Measurements from ENCODE around the gene ZDHHC24.

Gene ZDHHC24

DNA sequence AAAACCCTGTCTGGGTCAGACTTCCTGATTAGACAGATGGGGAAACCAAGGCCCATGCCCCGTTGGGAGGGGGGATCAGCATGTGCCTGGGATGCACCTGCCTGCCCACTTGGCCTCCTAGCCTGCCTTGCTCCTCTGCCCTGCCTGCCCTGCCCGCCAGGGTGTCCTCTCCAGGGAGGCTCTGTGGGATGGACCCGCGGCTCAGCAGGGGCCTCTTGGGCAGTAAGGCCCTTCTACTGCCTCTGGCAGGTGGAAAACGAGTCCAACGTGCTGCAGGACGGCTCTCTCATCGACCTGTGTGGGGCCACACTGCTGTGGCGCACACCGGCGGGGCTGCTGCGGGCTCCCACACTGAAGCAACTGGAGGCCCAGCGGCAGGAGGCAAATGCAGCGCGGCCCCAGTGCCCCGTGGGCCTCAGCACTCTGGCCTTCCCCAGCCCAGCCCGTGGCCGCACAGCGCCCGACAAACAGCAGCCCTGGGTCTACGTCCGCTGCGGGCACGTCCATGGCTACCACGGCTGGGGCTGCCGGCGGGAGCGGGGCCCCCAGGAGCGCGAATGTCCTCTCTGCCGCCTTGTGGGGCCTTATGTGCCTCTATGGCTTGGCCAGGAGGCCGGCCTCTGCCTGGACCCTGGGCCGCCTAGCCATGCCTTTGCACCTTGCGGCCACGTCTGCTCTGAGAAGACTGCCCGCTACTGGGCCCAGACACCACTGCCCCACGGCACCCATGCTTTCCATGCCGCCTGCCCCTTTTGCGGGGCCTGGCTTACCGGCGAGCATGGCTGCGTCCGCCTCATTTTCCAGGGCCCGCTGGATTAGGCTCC, 70.3 kb downstream of the ZDHHC24 start:
- DNase-seq (ENCODE audit: low read depth, low spot score): no peak
- in situ Hi-C loops (cut with HindIII; ENCODE audit: low sequenced_read_pairs): no loop called here
- TF ChIP-seq CTCF (IDR thresholded peaks at IDR 0.05; ENCODE audit: low read depth, low read length): no peak
- H3K4me3 ChIP-seq (ENCODE audit: low read depth, low read length): no peak overlapping the region

- no peak for DNase-seq (ENCODE audit: low read depth, low spot score)
- no peak for TF ChIP-seq CTCF (IDR thresholded peaks at IDR 0.05; ENCODE audit: low read depth, low read length)
- H3K4me3 ChIP-seq (ENCODE audit: low read depth, low read length): no peak overlapping the region
- in situ Hi-C loops (cut with HindIII; ENCODE audit: low sequenced_read_pairs): no loop called here
Observed at GRCh38 chr11:66473608-66474515, 72.0 kb downstream of the ZDHHC24 start.

GRCh38 chr11:66473167-66473566, 72.7 kb downstream of the ZDHHC24 start:
- no peak for DNase-seq (ENCODE audit: low read depth, low spot score)
- no peak for TF ChIP-seq CTCF (IDR thresholded peaks at IDR 0.05; ENCODE audit: low read depth, low read length)
- no peak overlapping the region for H3K4me3 ChIP-seq (ENCODE audit: low read depth, low read length)
- in situ Hi-C loops (cut with HindIII; ENCODE audit: low sequenced_read_pairs): no loop called here

- no peak for TF ChIP-seq CTCF (IDR thresholded peaks at IDR 0.05; ENCODE audit: low read depth, low read length)
- in situ Hi-C loops (cut with HindIII; ENCODE audit: low sequenced_read_pairs): no loop called here
- no peak for DNase-seq (ENCODE audit: low read depth, low spot score)
- H3K4me3 ChIP-seq (ENCODE audit: low read depth, low read length): no peak overlapping the region
Observed at GRCh38 chr11:66472054-66472453, 73.8 kb downstream of the ZDHHC24 start.

DNA sequence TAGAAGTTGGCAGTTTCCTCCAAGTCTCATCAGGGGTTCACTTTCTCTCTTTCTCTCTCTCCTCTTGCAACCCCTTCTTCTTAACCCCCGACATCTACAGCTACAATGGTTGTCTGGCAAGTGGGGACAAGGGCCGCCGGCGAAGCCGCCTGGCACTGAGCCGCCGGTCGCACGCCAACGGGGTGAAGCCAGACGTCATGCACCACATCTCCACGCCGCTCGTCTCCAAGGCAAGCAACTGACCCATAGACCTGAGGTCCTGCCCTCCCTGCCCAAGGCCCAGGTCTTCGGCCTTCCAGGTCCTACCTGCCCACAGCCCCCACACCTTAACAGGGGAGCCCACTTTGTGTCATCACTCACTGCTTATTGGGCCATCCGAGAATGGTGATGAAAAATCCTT, 74.7 kb downstream of the ZDHHC24 start:
- TF ChIP-seq CTCF (IDR thresholded peaks at IDR 0.05; ENCODE audit: low read depth, low read length): no peak
- DNase-seq (ENCODE audit: low read depth, low spot score): no peak
- in situ Hi-C loops (cut with HindIII; ENCODE audit: low sequenced_read_pairs): no loop called here
- no peak overlapping the region for H3K4me3 ChIP-seq (ENCODE audit: low read depth, low read length)

Data from astrocyte of the spinal cord (primary cell).